A673 (cell line): ENCODE data around the gene ATG5. TPM values are rescaled to one million over a fixed set of nuclear protein-coding genes. Genes with fewer than 3 reads are reported as not detected.

ENCODE experiments used
- BruUV-seq: library from RNA; stranded (reverse); fragments of 400-500 nt; replicated peaks from 2 replicates; lab custom pipeline; 2021; lab: Mats Ljungman, UMichigan
- CTCF ChIA-PET: fragments of 300-600 bp; sonication (Branson Sonifier 250); formaldehyde crosslinking; loops from one replicate; lab custom pipeline; 2022; ENCODE audit warnings: antibody characterized with exemption; lab: Charles Lee
- POLR2A ChIA-PET: fragments of 300-600 bp; sonication (Branson Sonifier 250); formaldehyde crosslinking; loops from one replicate; lab custom pipeline; 2022; ENCODE audit warnings: antibody characterized with exemption; ENCODE audit not compliant: low non-redundant PET; lab: Charles Lee
- DNase-seq: peaks from one replicate; pipeline ENCODE4 v3.0.0-alpha.2; 2015; ENCODE audit warnings: low spot score
- H3K27ac ChIP-seq: fragments of 200-600 bp; sonication (generic); 2 replicates; pipeline ENCODE4 v1.5.1; 2016; ENCODE audit warnings: mixed run types, low read depth, mild to moderate bottlenecking, mixed read lengths, antibody characterized with exemption, low read length; ENCODE audit not compliant: poor library complexity, severe bottlenecking
- H3K27me3 ChIP-seq: fragments of 200-600 bp; sonication (generic); replicated peaks from 2 replicates; pipeline ENCODE4 v1.6.1; 2017; ENCODE audit warnings: mixed run types, low read depth, mild to moderate bottlenecking, mixed read lengths, antibody characterized with exemption, low read length; ENCODE audit not compliant: insufficient read depth, poor library complexity
- H3K36me3 ChIP-seq: fragments of 200-600 bp; sonication (generic); 2 replicates; pipeline ENCODE4 v1.6.1; 2016; ENCODE audit warnings: mixed run types, mild to moderate bottlenecking, mixed read lengths, antibody characterized with exemption, low read length; ENCODE audit not compliant: insufficient read depth, poor library complexity, severe bottlenecking
- H3K4me1 ChIP-seq: fragments of 200-600 bp; sonication (generic); 2 replicates; pipeline ENCODE4 v1.6.1; 2017; ENCODE audit warnings: mixed run types, mild to moderate bottlenecking, mixed read lengths, antibody characterized with exemption, low read length; ENCODE audit not compliant: insufficient read depth, poor library complexity, severe bottlenecking
- H3K4me3 ChIP-seq: fragments of 200-600 bp; sonication (generic); 2 replicates; pipeline ENCODE4 v1.5.1; 2016; ENCODE audit warnings: low read depth, mixed run types, mild to moderate bottlenecking, mixed read lengths, low read length; ENCODE audit not compliant: poor library complexity, severe bottlenecking
- H3K9me3 ChIP-seq: fragments of 200-600 bp; sonication (generic); 2 replicates; pipeline ENCODE4 v1.6.1; 2016; ENCODE audit warnings: mixed run types, low read depth, mild to moderate bottlenecking, mixed read lengths, antibody characterized with exemption, low read length; ENCODE audit not compliant: poor library complexity, severe bottlenecking
- EZH2 ChIP-seq: fragments of 200-600 bp; sonication (generic); IDR thresholded peaks from 2 replicates; pipeline ENCODE4 v1.6.1; 2017; ENCODE audit warnings: borderline replicate concordance, low read depth, mild to moderate bottlenecking, mixed read lengths, antibody characterized with exemption, low read length; ENCODE audit not compliant: poor library complexity, severe bottlenecking
- intact Hi-C: fragments of 100-400 bp; cut with micrococcal nuclease; formaldehyde crosslinking; loops from one replicate; pipeline ENCODE4 v1.10.0; 2022; ENCODE audit not compliant: unreplicated experiment
- total RNA-seq: library from RNA; stranded (reverse); gene quantifications from 2 replicates; pipeline ENCODE4 v1.2.3, GENCODE V29; 2021
- TF ChIP-seq, protein P1 (sequence below): fragments of 300-800, 200-600 bp; sonication (generic); conservative IDR thresholded peaks from 2 replicates; pipeline ENCODE4 v1.5.1; 2017; ENCODE audit warnings: low read depth, mild to moderate bottlenecking, antibody characterized with exemption, low read length, moderate library complexity, mixed read lengths

ATG5 gene
- total RNA-seq, 1 experiment from 2014 or later = 37.0 TPM

DNA sequence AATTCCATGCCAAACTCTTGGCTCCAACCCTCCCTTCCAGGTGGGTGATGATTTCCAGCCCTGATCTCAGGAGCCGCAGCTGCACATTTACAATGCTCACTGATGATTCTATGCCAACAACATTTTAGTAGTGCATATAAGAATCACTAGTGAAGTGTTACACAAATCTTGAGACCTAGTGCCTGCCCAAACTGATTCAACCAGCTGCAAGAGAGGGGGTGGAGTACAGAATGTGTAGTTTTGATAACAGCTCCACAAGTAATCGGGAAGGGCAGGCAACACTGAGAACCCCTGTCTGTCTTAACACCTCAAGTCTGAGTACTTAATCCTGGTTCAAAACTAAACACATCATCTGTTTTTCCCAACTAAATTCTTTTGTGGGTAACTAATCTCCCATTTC is 147.8 kb downstream of the ATG5 start:
- POLR2A ChIA-PET = no interaction called here
- no peaks in the 10 kb centered on the region for H3K9me3 ChIP-seq
- no peak for DNase-seq
- intact Hi-C loops = no loop called here
- H3K4me3 ChIP-seq = no peak overlapping the region
- TF ChIP-seq, protein P1, sequence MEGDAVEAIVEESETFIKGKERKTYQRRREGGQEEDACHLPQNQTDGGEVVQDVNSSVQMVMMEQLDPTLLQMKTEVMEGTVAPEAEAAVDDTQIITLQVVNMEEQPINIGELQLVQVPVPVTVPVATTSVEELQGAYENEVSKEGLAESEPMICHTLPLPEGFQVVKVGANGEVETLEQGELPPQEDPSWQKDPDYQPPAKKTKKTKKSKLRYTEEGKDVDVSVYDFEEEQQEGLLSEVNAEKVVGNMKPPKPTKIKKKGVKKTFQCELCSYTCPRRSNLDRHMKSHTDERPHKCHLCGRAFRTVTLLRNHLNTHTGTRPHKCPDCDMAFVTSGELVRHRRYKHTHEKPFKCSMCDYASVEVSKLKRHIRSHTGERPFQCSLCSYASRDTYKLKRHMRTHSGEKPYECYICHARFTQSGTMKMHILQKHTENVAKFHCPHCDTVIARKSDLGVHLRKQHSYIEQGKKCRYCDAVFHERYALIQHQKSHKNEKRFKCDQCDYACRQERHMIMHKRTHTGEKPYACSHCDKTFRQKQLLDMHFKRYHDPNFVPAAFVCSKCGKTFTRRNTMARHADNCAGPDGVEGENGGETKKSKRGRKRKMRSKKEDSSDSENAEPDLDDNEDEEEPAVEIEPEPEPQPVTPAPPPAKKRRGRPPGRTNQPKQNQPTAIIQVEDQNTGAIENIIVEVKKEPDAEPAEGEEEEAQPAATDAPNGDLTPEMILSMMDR = no peak
- CTCF ChIA-PET = no interaction called here
- H3K4me1 ChIP-seq = no peaks in the 10 kb centered on the region
- H3K27me3 ChIP-seq = no peaks in the 10 kb centered on the region
- no TSS peak for BruUV-seq
- H3K36me3 ChIP-seq = no peaks in the 10 kb centered on the region
- no peak overlapping the region for H3K27ac ChIP-seq

DNA sequence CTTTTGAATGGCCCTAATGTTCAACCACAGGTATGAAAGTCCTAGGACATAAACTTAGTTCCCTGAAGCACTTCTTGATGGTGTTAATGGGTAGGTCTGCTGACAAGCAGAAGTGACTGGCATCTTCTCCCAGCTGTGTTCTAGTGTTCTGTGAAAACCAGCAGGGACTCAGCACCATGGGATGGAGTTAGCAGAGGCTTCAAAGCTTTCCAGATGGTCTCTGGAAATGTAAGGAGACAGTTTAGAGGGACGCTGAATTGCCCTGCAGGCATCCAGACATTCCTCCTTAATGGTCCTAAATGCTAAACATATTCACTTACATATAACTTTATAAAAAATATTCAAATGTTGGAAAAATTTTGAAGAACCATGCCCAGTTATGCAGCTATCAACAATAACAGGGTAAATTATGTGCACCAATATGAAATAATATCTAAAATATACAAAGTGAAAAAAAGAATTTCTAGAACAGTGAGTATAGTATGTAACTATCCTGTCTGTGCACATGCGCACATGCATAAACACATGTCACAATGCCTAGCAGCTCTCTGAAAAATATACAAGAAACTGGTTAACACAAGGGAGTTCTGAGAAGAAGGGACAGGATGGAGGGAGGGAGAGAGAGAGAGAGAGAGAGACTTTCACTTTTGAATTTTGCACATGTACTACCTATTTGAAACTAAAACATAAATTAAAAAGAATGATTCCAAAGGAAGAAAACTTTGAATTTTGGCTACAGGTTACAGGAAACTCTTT is 152.3 kb downstream of the ATG5 start:
- no peak for DNase-seq
- no peaks in the 10 kb centered on the region for H3K27me3 ChIP-seq
- H3K4me1 ChIP-seq = no peaks in the 10 kb centered on the region
- no peak for TF ChIP-seq EZH2
- TF ChIP-seq, protein P1 = no peak
- intact Hi-C loops = no loop called here
- H3K36me3 ChIP-seq = no peaks in the 10 kb centered on the region
- no peaks in the 10 kb centered on the region for H3K9me3 ChIP-seq
- ChIA-PET CTCF (no interaction called here), POLR2A (no interaction called here)
- no peak overlapping the region for H3K27ac ChIP-seq
- no peak overlapping the region for H3K4me3 ChIP-seq
- BruUV-seq = no TSS peak

DNA sequence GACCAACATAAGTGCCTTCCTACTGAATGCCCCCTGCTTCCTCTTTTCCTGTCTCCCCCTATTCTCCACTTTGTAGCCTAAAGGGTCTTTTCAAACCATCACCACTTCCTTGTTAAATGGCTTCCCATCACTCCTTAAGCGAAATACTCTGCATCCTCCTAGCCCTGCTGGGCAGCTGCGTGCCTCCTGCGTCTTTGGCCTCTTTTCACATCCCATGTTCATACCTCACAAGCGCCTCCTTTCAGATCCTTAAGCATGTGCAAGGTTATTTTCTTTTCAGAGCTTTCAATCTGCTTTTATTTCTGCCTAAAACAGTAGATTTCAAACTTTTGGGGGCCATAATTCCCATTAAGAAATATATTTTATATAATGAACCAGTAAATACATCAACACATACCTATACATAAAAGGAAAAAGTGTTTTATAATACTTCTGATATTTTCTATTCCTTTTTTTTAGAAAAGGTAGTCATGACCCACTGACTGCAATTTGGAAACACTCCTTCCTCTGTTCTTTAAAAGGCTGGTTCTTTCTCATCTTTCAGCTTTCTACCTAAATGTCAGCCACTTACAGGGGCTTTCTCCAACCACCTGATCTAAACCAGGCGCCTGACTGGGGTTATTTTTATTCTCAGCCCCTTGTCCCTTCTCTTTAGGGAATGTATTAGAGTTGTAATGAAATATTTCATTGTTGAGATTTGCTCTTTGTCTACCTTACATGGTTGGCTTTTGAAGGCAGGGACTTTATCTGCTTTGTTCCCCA is 155.3 kb downstream of the ATG5 start:
- intact Hi-C loops = no loop called here
- ChIA-PET CTCF (no interaction called here), POLR2A (no interaction called here)
- Histone ChIP-seq H3K4me1 (no peaks in the 10 kb centered on the region), H3K27me3 (no peaks in the 10 kb centered on the region), H3K36me3 (no peaks in the 10 kb centered on the region), H3K9me3 (no peaks in the 10 kb centered on the region), H3K27ac (no peak overlapping the region), H3K4me3 (no peak overlapping the region)
- no peak for TF ChIP-seq EZH2
- TF ChIP-seq, protein P1 = no peak
- DNase-seq = no peak
- BruUV-seq = no TSS peak
